ENCODE data around the gene SOAT1. TPM values are rescaled to one million over a fixed set of nuclear protein-coding genes. Genes with fewer than 3 reads are reported as not detected.

The SOAT1 gene
- total RNA-seq, 3 donors from 2014 or later (not counting 1 experiment from before 2014, with no cell fraction given) = 36.9 to 57.9 (median 51.3) TPM

DNA sequence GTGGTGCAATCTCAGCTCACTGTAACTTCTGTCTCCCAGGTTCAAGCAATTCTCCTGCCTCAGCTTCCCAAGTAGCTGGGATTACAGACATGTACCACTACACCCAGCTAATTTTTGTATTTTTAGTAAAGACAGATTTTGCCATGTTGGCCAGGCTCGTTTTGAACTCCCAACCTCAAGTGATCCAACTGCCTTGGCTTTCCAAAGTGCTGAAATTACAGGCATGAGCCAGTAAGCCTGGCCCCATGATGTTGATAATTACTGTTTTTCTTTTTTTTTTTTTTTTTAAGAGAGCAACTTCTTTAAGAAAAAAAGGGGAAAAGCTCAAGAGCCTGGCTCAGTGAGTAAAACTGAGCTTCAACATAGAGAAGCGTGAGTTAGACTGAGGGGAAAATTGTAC is 9.6 kb upstream of the SOAT1 start:
- H3K36me3 ChIP-seq (ENCODE audit: control insufficient read depth, insufficient read depth, low read length) = no peaks in the 10 kb centered on the region
- Mint-ChIP-seq H3K27ac (no peak overlapping the region), H3K4me1 (no peaks in the 10 kb centered on the region), H3K36me3 (no peaks in the 10 kb centered on the region), H3K27me3 (ENCODE audit: low read depth in 2 of 2) (peaks cover 0 to 3% of the 10 kb centered on the region in 2 donors), H3K9me3 (peaks cover 3% of the 10 kb centered on the region in 2 donors), H3K4me3 (no peak overlapping the region)
- no peaks in the 10 kb centered on the region for H3K4me1 ChIP-seq (ENCODE audit: control insufficient read depth, insufficient read depth, low read length)
- H3K27ac ChIP-seq (ENCODE audit: low read length) = no peak overlapping the region
- H3K4me3 ChIP-seq (ENCODE audit: low read length) = no peak overlapping the region
- WGBS (ENCODE audit: insufficient coverage) = 73% methylated on average over 1 of the region's 2 CpGs
- no peaks in the 10 kb centered on the region for H3K27me3 ChIP-seq (ENCODE audit: control insufficient read depth, insufficient read depth, low read length)
- H3K9me3 ChIP-seq (ENCODE audit: control insufficient read depth, insufficient read depth, low read length) = peaks cover 4% of the 10 kb centered on the region
- no peak for TF ChIP-seq CTCF (IDR thresholded peaks at IDR 0.05)
- no peak for ATAC-seq
- DNase-seq = no peak
- intact Hi-C loops (cut with micrococcal nuclease) = no loop called here

- H3K4me1 ChIP-seq (ENCODE audit: control insufficient read depth, insufficient read depth, low read length) = peaks cover 2% of the 10 kb centered on the region
- Mint-ChIP-seq H3K27me3 (ENCODE audit: low read depth in 2 of 2) (peaks cover 0 to 3% of the 10 kb centered on the region in 2 donors), H3K27ac (no peak overlapping the region), H3K4me3 (no peak overlapping the region), H3K36me3 (no peaks in the 10 kb centered on the region), H3K4me1 (no peaks in the 10 kb centered on the region), H3K9me3 (no peaks in the 10 kb centered on the region)
- intact Hi-C loops (cut with micrococcal nuclease) = no loop called here
- WGBS (ENCODE audit: insufficient coverage) = 95% methylated on average over 6 of the region's 6 CpGs
- DNase-seq (no peak), ATAC-seq (no peak)
- H3K9me3 ChIP-seq (ENCODE audit: control insufficient read depth, insufficient read depth, low read length) = no peaks in the 10 kb centered on the region
- no peaks in the 10 kb centered on the region for H3K27me3 ChIP-seq (ENCODE audit: control insufficient read depth, insufficient read depth, low read length)
- H3K27ac ChIP-seq (ENCODE audit: low read length) = no peak overlapping the region
- no peaks in the 10 kb centered on the region for H3K36me3 ChIP-seq (ENCODE audit: control insufficient read depth, insufficient read depth, low read length)
- no peak for TF ChIP-seq CTCF (IDR thresholded peaks at IDR 0.05)
- H3K4me3 ChIP-seq (ENCODE audit: low read length) = no peak overlapping the region
These were observed 5.7 kb upstream of the SOAT1 start for GRCh38 chr1:179287946-179288345.

- 96% methylated on average over 2 of the region's 2 CpGs for WGBS (ENCODE audit: insufficient coverage)
- H3K27me3 ChIP-seq (ENCODE audit: control insufficient read depth, insufficient read depth, low read length) = no peaks in the 10 kb centered on the region
- no peaks in the 10 kb centered on the region for H3K27me3 Mint-ChIP-seq (ENCODE audit: low read depth in 2 of 2)
- H3K27ac ChIP-seq (ENCODE audit: low read length) = no peak overlapping the region
- H3K36me3 ChIP-seq (ENCODE audit: control insufficient read depth, insufficient read depth, low read length) = no peaks in the 10 kb centered on the region
- H3K9me3 ChIP-seq (ENCODE audit: control insufficient read depth, insufficient read depth, low read length) = no peaks in the 10 kb centered on the region
- H3K27ac Mint-ChIP-seq = no peak overlapping the region
- ATAC-seq (no peak), DNase-seq (no peak)
- intact Hi-C loops (cut with micrococcal nuclease) = no loop called here
- H3K4me1 ChIP-seq (ENCODE audit: control insufficient read depth, insufficient read depth, low read length) = peaks cover 6% of the 10 kb centered on the region
- H3K4me1 Mint-ChIP-seq = peaks cover 8 to 9% of the 10 kb centered on the region in 2 donors
- TF ChIP-seq CTCF (IDR thresholded peaks at IDR 0.05) = no peak
- H3K9me3 Mint-ChIP-seq = no peaks in the 10 kb centered on the region
- no peak overlapping the region for H3K4me3 ChIP-seq (ENCODE audit: low read length)
- no peak overlapping the region for H3K4me3 Mint-ChIP-seq
- H3K36me3 Mint-ChIP-seq = no peaks in the 10 kb centered on the region
These were observed 4.6 kb upstream of the SOAT1 start for GRCh38 chr1:179288977-179289376.

- Mint-ChIP-seq H3K27ac (peak overlapping the region; percentile 85 to 97), H3K27me3 (ENCODE audit: low read depth in 2 of 2) (no peaks in the 10 kb centered on the region), H3K4me1 (peaks cover 55 to 60% of the 10 kb centered on the region in 2 donors), H3K36me3 (no peaks in the 10 kb centered on the region), H3K4me3 (peak overlapping the region; percentile 98), H3K9me3 (no peaks in the 10 kb centered on the region)
- H3K27me3 ChIP-seq (ENCODE audit: control insufficient read depth, insufficient read depth, low read length) = no peaks in the 10 kb centered on the region
- peak overlapping the region; percentile 93 for H3K27ac ChIP-seq (ENCODE audit: low read length)
- no peak overlapping the region for H3K4me3 ChIP-seq (ENCODE audit: low read length)
- no peaks in the 10 kb centered on the region for H3K36me3 ChIP-seq (ENCODE audit: control insufficient read depth, insufficient read depth, low read length)
- H3K9me3 ChIP-seq (ENCODE audit: control insufficient read depth, insufficient read depth, low read length) = no peaks in the 10 kb centered on the region
- DNase-seq (peak in 1 of 2 donors; percentile 53), ATAC-seq (no peak)
- TF ChIP-seq CTCF (IDR thresholded peaks at IDR 0.05) = no peak
- peaks cover 34% of the 10 kb centered on the region for H3K4me1 ChIP-seq (ENCODE audit: control insufficient read depth, insufficient read depth, low read length)
- WGBS (ENCODE audit: insufficient coverage) = 90% methylated on average over 2 of the region's 2 CpGs
- intact Hi-C loops (cut with micrococcal nuclease) = loop anchor here (2.0 to 5.0 kb wide), 2 partner anchors 68 to 72 kb away; partner anchors contain the start of gene ABL2
These were observed 1.7 kb downstream of the SOAT1 start for GRCh38 chr1:179295164-179295755.

Measured in natural killer cell (primary cell).